Activated T-cell treated with anti-CD3 and anti-CD28 coated beads, Interleukin-2, amount 50 U/mL, for 4 hours (primary cell): Measurements from ENCODE around the gene MMEL1. TPM values are rescaled to one million over a fixed set of nuclear protein-coding genes. Genes with fewer than 3 reads are reported as not detected.
A peak's percentile ranks its signal among the peaks of the same experiment; 100 is the strongest.
"Not testable (repeated sequence)": the region's sequence is repeated elsewhere in the genome, so short reads cannot be mapped to it uniquely, and the experiment has no call there.

Source experiments
- ATAC-seq, 2 donors: fragments of 200-7000 bp; cut with Tn5 transposase; one replicate each; pipeline ENCODE4 v1.10.0; 2021
- DNase-seq: peaks from one replicate; pipeline ENCODE4 v3.0.0-alpha.2; 2020
- H3K27me3 Mint-ChIP-seq: one replicate; pipeline ENCODE4 v1.8.0; 2021; ENCODE audit warnings: low read depth, mixed read lengths
- H3K36me3 Mint-ChIP-seq: one replicate; pipeline ENCODE4 v1.8.0; 2022; ENCODE audit warnings: mixed read lengths; ENCODE audit not compliant: insufficient read depth
- H3K4me1 Mint-ChIP-seq: one replicate; pipeline ENCODE4 v1.8.0; 2021; ENCODE audit warnings: low read depth, mixed read lengths
- H3K4me3 Mint-ChIP-seq: one replicate; pipeline ENCODE4 v1.8.0; 2021; ENCODE audit warnings: mild to moderate bottlenecking, moderate library complexity, mixed read lengths
- H3K9me3 Mint-ChIP-seq: one replicate; pipeline ENCODE4 v1.8.0; 2021; ENCODE audit warnings: mixed read lengths
- total RNA-seq, 3 donors: library from RNA; stranded (reverse); gene quantifications; one replicate each; pipeline ENCODE4 v1.2.1, GENCODE V29; 2021

The MMEL1 gene
- total RNA-seq, 3 donors from 2014 or later, result 0.61 to 0.68 TPM; not detected in 1

GRCh38 chr1:2553871-2554620, 78.8 kb downstream of the MMEL1 start:
- Mint-ChIP-seq H3K4me1 (peaks cover 42% of the 10 kb centered on the region), H3K9me3 (no peaks in the 10 kb centered on the region), H3K27me3 (no peaks in the 10 kb centered on the region), H3K4me3 (no peak overlapping the region), H3K36me3 (peaks cover 3% of the 10 kb centered on the region)
- ATAC-seq (no peak), DNase-seq (no peak)

GRCh38 chr1:2553076-2553475, 79.7 kb downstream of the MMEL1 start:
- H3K4me1 Mint-ChIP-seq, result peaks cover 42% of the 10 kb centered on the region
- H3K4me3 Mint-ChIP-seq, DNase-seq, H3K27me3 Mint-ChIP-seq, H3K9me3 Mint-ChIP-seq, H3K36me3 Mint-ChIP-seq, ATAC-seq: not testable (repeated sequence)

GRCh38 chr1:2552189-2552588, 80.6 kb downstream of the MMEL1 start:
- ATAC-seq, result no peak
- peaks cover 41% of the 10 kb centered on the region for H3K4me1 Mint-ChIP-seq
- no peak for DNase-seq
- no peaks in the 10 kb centered on the region for H3K36me3 Mint-ChIP-seq
- no peak overlapping the region for H3K4me3 Mint-ChIP-seq
- no peaks in the 10 kb centered on the region for H3K9me3 Mint-ChIP-seq
- H3K27me3 Mint-ChIP-seq, result no peaks in the 10 kb centered on the region

GRCh38 chr1:2551544-2551943, 81.3 kb downstream of the MMEL1 start:
- H3K4me3 Mint-ChIP-seq, H3K9me3 Mint-ChIP-seq: not testable (repeated sequence)

GRCh38 chr1:2550309-2550861, 82.4 kb downstream of the MMEL1 start:
- not testable (repeated sequence) for H3K27me3 Mint-ChIP-seq, H3K4me3 Mint-ChIP-seq, ATAC-seq, DNase-seq, H3K36me3 Mint-ChIP-seq, H3K9me3 Mint-ChIP-seq
- H3K4me1 Mint-ChIP-seq, result peaks cover 34% of the 10 kb centered on the region

More at GRCh38 chr1:2551544-2551943, 81.3 kb downstream of the MMEL1 start:
- not testable (repeated sequence) for H3K27me3 Mint-ChIP-seq, DNase-seq, ATAC-seq, H3K36me3 Mint-ChIP-seq
- H3K4me1 Mint-ChIP-seq, result peaks cover 42% of the 10 kb centered on the region

- ATAC-seq, H3K36me3 Mint-ChIP-seq, DNase-seq, H3K27me3 Mint-ChIP-seq, H3K9me3 Mint-ChIP-seq: not testable (repeated sequence)
- Mint-ChIP-seq H3K4me3 (peak overlapping the region; percentile 29), H3K4me1 (peaks cover 29% of the 10 kb centered on the region)
These were observed 83.3 kb downstream of the MMEL1 start for GRCh38 chr1:2549367-2550029.

- Mint-ChIP-seq H3K4me3 (peak overlapping the region; percentile 85), H3K9me3 (no peaks in the 10 kb centered on the region), H3K27me3 (no peaks in the 10 kb centered on the region), H3K4me1 (peaks cover 30% of the 10 kb centered on the region), H3K36me3 (no peaks in the 10 kb centered on the region)
- DNase-seq (peak; percentile 84), ATAC-seq (peak; percentile 20 to 33)
These were observed 84.7 kb downstream of the MMEL1 start for GRCh38 chr1:2548068-2548589.

GRCh38 chr1:2547210-2548067, 85.4 kb downstream of the MMEL1 start:
- Mint-ChIP-seq H3K9me3 (no peaks in the 10 kb centered on the region), H3K27me3 (no peaks in the 10 kb centered on the region), H3K4me3 (peak overlapping the region; percentile 85), H3K4me1 (peaks cover 30% of the 10 kb centered on the region), H3K36me3 (no peaks in the 10 kb centered on the region)
- DNase-seq, result peak; percentile 27
- peak; percentile 31 to 39 for ATAC-seq

- peak overlapping the region; percentile 85 for H3K4me3 Mint-ChIP-seq
- no peaks in the 10 kb centered on the region for H3K36me3 Mint-ChIP-seq
- ATAC-seq, result peak; percentile 48 to 62
- peaks cover 32% of the 10 kb centered on the region for H3K4me1 Mint-ChIP-seq
- H3K27me3 Mint-ChIP-seq, result no peaks in the 10 kb centered on the region
- H3K9me3 Mint-ChIP-seq, result no peaks in the 10 kb centered on the region
- DNase-seq, result peak; percentile 68
These were observed 86.2 kb downstream of the MMEL1 start for GRCh38 chr1:2546515-2547209.

GRCh38 chr1:2545754-2546514, 86.9 kb downstream of the MMEL1 start:
- no peaks in the 10 kb centered on the region for H3K36me3 Mint-ChIP-seq
- no peaks in the 10 kb centered on the region for H3K27me3 Mint-ChIP-seq
- DNase-seq (peak; percentile 84), ATAC-seq (peak; percentile 47 to 49)
- H3K9me3 Mint-ChIP-seq, result no peaks in the 10 kb centered on the region
- peaks cover 34% of the 10 kb centered on the region for H3K4me1 Mint-ChIP-seq
- peak overlapping the region; percentile 85 for H3K4me3 Mint-ChIP-seq

GRCh38 chr1:2544875-2545640, 87.8 kb downstream of the MMEL1 start:
- H3K9me3 Mint-ChIP-seq, result no peaks in the 10 kb centered on the region
- H3K27me3 Mint-ChIP-seq, result no peaks in the 10 kb centered on the region
- no peak overlapping the region for H3K4me3 Mint-ChIP-seq
- no peaks in the 10 kb centered on the region for H3K36me3 Mint-ChIP-seq
- ATAC-seq, result no peak
- no peak for DNase-seq
- peaks cover 34% of the 10 kb centered on the region for H3K4me1 Mint-ChIP-seq

GRCh38 chr1:2544093-2544874, 88.5 kb downstream of the MMEL1 start:
- no peak for DNase-seq
- Mint-ChIP-seq H3K27me3 (no peaks in the 10 kb centered on the region), H3K9me3 (no peaks in the 10 kb centered on the region), H3K36me3 (no peaks in the 10 kb centered on the region), H3K4me3 (no peak overlapping the region), H3K4me1 (peaks cover 29% of the 10 kb centered on the region)
- no peak for ATAC-seq
